Daoy (cell line): ENCODE measurements around the gene TCEAL3. TPM values are rescaled to one million over a fixed set of nuclear protein-coding genes. Genes with fewer than 3 reads are reported as not detected.

Source experiments
- total RNA-seq: library from RNA; depleted of rRNA; stranded (reverse); fragments of >200 nt; shearing (Covaris generic); gene quantifications from 2 replicates; pipeline ENCODE4 v1.2.3, GENCODE V29; 2014; rRNA removed

Gene TCEAL3
- total RNA-seq, 1 experiment from 2014 or later: 16.4 TPM

Other genes with a start within 250 kb of the TCEAL3 start
- gene BEX3, start 231.4 kb upstream of the TCEAL3 start, total RNA-seq: 115 and 171 TPM in 2 replicates
- gene RAB40A, start 88.5 kb upstream of the TCEAL3 start, total RNA-seq: 0.11 TPM in 1 of 2 replicates, not detected in the other
- 33.3 and 35.2 TPM in 2 replicates for gene TCEAL4, start 22.4 kb upstream of the TCEAL3 start, total RNA-seq
- gene TCEAL1, start 21.0 kb downstream of the TCEAL3 start, total RNA-seq: 14.7 and 19.0 TPM in 2 replicates
- gene MORF4L2, start 78.7 kb downstream of the TCEAL3 start, total RNA-seq: 834 and 916 TPM in 2 replicates
- gene TMEM31, start 102.9 kb downstream of the TCEAL3 start, total RNA-seq: not detected in 2 replicates
- gene PLP1, start 168.9 kb downstream of the TCEAL3 start, total RNA-seq: 2.7 TPM in 1 of 2 replicates, not detected in the other
- gene RAB9B, start 224.3 kb downstream of the TCEAL3 start, total RNA-seq: 0.92 and 0.97 TPM in 2 replicates